ENCODE data around the gene UNCX. TPM values are rescaled to one million over a fixed set of nuclear protein-coding genes. Genes with fewer than 3 reads are reported as not detected.

UNCX gene
- not detected for total RNA-seq

DNA sequence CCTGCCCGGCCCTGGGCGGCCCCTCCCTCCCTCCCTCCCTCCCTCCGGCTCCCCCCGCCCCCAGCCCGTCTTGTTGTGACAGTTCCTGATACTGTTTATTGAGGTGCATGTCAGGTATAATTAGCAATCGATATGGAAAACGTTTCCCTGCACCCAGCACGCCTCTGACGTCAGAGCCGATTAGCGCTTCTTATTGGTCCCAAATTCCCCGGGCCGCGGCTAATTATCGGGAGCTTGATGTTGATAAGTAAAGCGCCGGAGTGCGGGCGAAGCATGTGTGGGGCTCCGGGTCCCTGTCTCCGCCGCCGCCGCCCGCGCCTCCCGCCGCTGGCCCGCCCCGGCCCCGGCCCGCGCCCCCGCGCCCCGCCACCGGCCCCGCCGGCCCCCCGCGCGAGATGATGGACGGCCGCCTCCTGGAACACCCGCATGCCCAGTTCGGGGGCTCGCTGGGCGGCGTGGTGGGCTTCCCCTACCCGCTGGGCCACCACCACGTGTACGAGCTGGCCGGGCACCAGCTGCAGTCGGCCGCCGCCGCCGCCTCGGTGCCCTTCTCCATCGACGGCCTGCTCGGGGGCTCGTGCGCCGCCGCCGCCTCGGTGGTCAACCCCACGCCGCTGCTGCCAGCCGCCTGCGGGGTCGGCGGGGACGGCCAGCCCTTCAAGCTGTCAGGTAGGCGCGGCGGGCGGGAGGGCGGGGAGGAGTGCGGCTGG, at the start of gene UNCX:
Gene UNCX, plus strand, starts transcription at position 250 of the 710 bp plus-strand sequence. Its CDS starts 146 bp downstream, at position 396.
- no peak for DNase-seq (ENCODE audit: low spot score in 2 of 2)
- Histone ChIP-seq H3K36me3 (no peaks in the 10 kb centered on the region), H3K4me3 (no peak within 1 kb of the TSS), H3K9me3 (no peaks in the 10 kb centered on the region), H3K27ac (no peak within 1 kb of the TSS), H3K4me1 (no peaks in the 10 kb centered on the region), H3K27me3 (peaks cover 25 to 92% of the 10 kb centered on the region in 2 donors)
- intact Hi-C loops (cut with DNase I; ENCODE audit: low total_unique reads) = loop anchor here (5.0 kb wide), 1 partner anchor 205 kb away; no protein-coding TSS in a partner anchor
- TF ChIP-seq POLR2A (IDR thresholded peaks at IDR 0.05) (no peak), POLR2AphosphoS5 (IDR thresholded peaks at IDR 0.05) (no peak)
- TF ChIP-seq, protein P1, sequence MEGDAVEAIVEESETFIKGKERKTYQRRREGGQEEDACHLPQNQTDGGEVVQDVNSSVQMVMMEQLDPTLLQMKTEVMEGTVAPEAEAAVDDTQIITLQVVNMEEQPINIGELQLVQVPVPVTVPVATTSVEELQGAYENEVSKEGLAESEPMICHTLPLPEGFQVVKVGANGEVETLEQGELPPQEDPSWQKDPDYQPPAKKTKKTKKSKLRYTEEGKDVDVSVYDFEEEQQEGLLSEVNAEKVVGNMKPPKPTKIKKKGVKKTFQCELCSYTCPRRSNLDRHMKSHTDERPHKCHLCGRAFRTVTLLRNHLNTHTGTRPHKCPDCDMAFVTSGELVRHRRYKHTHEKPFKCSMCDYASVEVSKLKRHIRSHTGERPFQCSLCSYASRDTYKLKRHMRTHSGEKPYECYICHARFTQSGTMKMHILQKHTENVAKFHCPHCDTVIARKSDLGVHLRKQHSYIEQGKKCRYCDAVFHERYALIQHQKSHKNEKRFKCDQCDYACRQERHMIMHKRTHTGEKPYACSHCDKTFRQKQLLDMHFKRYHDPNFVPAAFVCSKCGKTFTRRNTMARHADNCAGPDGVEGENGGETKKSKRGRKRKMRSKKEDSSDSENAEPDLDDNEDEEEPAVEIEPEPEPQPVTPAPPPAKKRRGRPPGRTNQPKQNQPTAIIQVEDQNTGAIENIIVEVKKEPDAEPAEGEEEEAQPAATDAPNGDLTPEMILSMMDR (IDR thresholded peaks at IDR 0.05) = no peak

DNA sequence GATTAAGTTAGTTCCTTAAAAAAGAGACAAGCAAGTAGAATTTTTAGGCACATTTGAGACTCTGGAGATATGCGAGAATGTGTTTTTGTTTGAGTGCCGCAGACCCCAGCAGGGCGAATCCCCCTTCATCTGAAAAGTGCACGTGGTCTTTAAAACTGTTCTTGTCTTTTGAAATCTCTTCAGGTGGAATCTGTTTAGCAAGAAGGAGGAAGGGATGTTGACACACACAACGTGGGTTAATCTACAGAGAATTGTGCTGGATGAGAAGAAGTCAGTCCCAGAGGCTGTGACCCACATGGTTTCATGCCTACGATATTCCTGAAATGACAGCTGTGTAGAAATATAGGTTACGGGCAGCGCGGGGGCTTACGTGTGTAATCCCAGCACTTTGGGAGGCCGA, 45.5 kb upstream of the UNCX start:
- TF ChIP-seq POLR2A (IDR thresholded peaks at IDR 0.05) (no peak), POLR2AphosphoS5 (IDR thresholded peaks at IDR 0.05) (no peak)
- TF ChIP-seq, protein P1 (IDR thresholded peaks at IDR 0.05) = no peak
- Histone ChIP-seq H3K27ac (no peak overlapping the region), H3K4me1 (no peaks in the 10 kb centered on the region), H3K9me3 (no peaks in the 10 kb centered on the region), H3K36me3 (no peaks in the 10 kb centered on the region), H3K4me3 (no peak overlapping the region), H3K27me3 (peaks cover 0 to 41% of the 10 kb centered on the region in 2 donors)
- intact Hi-C loops (cut with DNase I; ENCODE audit: low total_unique reads) = no loop called here
- DNase-seq (ENCODE audit: low spot score in 2 of 2) = no peak

DNA sequence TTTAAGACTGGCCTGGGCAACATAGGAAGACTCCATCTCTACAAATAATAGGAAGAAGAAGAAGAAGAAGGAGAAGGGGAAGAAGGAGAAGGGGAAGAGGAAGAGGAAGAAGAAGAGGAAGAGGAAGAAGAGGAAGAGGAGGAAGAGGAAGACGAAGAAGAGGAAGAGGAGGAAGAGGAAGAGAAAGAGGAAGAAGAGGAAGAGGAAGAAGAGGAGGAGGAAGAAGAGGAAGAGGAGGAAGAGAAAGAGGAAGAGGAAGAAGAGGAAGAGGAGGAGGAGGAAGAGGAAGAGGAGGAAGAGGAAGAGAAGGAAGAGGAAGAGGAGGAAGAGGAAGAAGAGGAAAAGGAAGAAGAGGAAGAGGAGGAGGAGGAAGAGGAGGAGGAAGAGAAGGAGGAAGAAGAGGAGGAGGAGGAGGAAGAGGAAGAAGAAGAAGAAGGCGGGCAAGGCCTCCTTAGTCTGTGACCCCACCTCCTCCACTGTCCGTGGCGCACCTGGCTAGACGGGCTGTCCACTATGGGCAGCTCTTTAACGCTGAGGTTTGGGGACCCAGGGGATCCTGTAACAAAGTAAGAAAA, 43.9 kb upstream of the UNCX start:
- intact Hi-C loops (cut with DNase I; ENCODE audit: low total_unique reads) = no loop called here
- Histone ChIP-seq H3K27ac (no peak overlapping the region), H3K36me3 (no peaks in the 10 kb centered on the region), H3K27me3 (peaks cover 0 to 58% of the 10 kb centered on the region in 2 donors), H3K4me1 (no peaks in the 10 kb centered on the region), H3K9me3 (no peaks in the 10 kb centered on the region), H3K4me3 (no peak overlapping the region)
- DNase-seq (ENCODE audit: low spot score in 2 of 2) = no peak
- TF ChIP-seq POLR2AphosphoS5 (IDR thresholded peaks at IDR 0.05) (no peak), POLR2A (IDR thresholded peaks at IDR 0.05) (no peak)
- TF ChIP-seq, protein P1 (IDR thresholded peaks at IDR 0.05) = no peak

DNA sequence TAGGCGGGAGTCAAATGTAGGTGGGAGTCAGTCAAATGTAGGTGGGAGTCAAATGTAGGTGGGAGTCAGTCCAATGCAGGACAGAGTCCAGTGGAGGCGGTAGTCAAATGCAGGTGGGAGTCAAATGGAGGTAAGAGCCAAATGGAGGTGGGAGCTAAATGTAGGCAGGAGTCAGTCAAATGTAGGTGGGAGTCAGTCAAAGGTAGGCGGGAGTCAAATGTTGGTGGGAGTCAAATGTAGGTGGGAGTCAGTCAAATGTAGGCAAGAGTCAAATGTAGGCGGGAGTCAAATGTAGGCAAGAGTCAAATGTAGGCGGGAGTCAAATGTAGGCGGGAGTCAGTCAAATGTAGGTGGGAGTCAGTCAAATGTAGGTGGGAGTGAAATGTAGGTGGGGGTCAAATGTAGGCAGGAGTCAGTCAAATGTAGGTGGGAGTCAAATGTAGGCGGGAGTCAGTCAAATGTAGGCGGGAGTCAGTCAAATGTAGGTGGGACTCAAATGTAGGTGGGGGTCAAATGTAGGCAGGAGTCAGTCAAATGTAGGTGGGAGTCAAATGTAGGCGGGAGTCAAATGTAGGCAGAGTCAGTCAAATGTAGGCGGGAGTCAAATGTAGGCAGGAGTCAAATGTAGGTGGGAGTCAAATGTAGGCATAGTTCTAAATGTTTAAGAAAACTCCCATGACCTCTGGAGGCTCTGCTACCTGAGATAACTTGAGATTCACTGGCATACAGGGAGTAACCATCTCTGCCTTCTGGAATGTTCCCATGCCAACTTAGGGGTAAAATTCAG, 42.5 kb upstream of the UNCX start:
- H3K9me3 ChIP-seq = no peaks in the 10 kb centered on the region
- no peak for DNase-seq (ENCODE audit: low spot score in 2 of 2)
- no peak overlapping the region for H3K27ac ChIP-seq
- H3K4me3 ChIP-seq = no peak overlapping the region
- H3K27me3 ChIP-seq = peaks cover 0 to 53% of the 10 kb centered on the region in 2 donors
- TF ChIP-seq POLR2AphosphoS5 (IDR thresholded peaks at IDR 0.05) (no peak), POLR2A (IDR thresholded peaks at IDR 0.05) (no peak)
- TF ChIP-seq, protein P1 (IDR thresholded peaks at IDR 0.05) = no peak
- intact Hi-C loops (cut with DNase I; ENCODE audit: low total_unique reads) = no loop called here
- no peaks in the 10 kb centered on the region for H3K36me3 ChIP-seq
- no peaks in the 10 kb centered on the region for H3K4me1 ChIP-seq

All from breast epithelium (tissue), 4 donors.